Esophagus muscularis mucosa (tissue), 4 donors: ENCODE data around the gene IL11RA.

Source experiments
- CTCF ChIP-seq, 3 experiments: fragments of 200-600 bp in 2 of 3; fragments of 450-650 bp in 1 of 3; sonication (generic) in 2 of 3; IDR thresholded peaks; one replicate each; pipeline ENCODE4 v1.5.1; 2017 to 2019; ENCODE audit warnings: antibody characterized with exemption in 3 of 3, mild to moderate bottlenecking in 2 of 3, moderate library complexity in 1 of 3
- EP300 ChIP-seq: sonication (generic); formaldehyde crosslinking; IDR thresholded peaks from one replicate; pipeline ENCODE4 v1.6.1; 2017; ENCODE audit warnings: antibody characterized with exemption
- POLR2A ChIP-seq: fragments of 450-650 bp; IDR thresholded peaks from one replicate; pipeline ENCODE4 v1.6.1; 2017; ENCODE audit warnings: antibody characterized with exemption, moderate library complexity, mild to moderate bottlenecking, low read depth
- POLR2AphosphoS5 ChIP-seq, 2 donors: sonication (generic); formaldehyde crosslinking; IDR thresholded peaks; one replicate each; pipeline ENCODE4 v1.6.1; 2017; ENCODE audit warnings: antibody characterized with exemption in 2 of 2

GRCh38 chr9:34636791-34637355 is 15.1 kb upstream of the IL11RA start:
- TF ChIP-seq CTCF (IDR thresholded peaks at IDR 0.05) (no peak), POLR2A (no peak), EP300 (no peak), POLR2AphosphoS5 (IDR thresholded peaks at IDR 0.05) (no peak)
